HCT116 (cell line): ENCODE results near the gene PATZ1. TPM values are rescaled to one million over a fixed set of nuclear protein-coding genes. Genes with fewer than 3 reads are reported as not detected.

ENCODE experiments used
- ATAC-seq: fragments of 200-7000 bp; cut with Tn5 transposase; 2 replicates; pipeline ENCODE4 v1.9.1; 2020; ENCODE audit warnings: mild to moderate bottlenecking, moderate library complexity
- BruUV-seq: library from RNA; stranded (reverse); fragments of 400-500 nt; replicated peaks from 2 replicates; lab custom pipeline; 2021; lab: Mats Ljungman, UMichigan
- CTCF ChIA-PET: fragments of 300-600 bp; sonication (Branson Sonifier 250); formaldehyde crosslinking; loops from one replicate; lab custom pipeline; 2021; ENCODE audit warnings: antibody characterized with exemption; lab: Charles Lee
- POLR2A ChIA-PET: fragments of 300-600, 350-600 bp; sonication (Branson Sonifier 250); formaldehyde crosslinking; loops from one replicate; lab custom pipeline; 2021; ENCODE audit warnings: antibody characterized with exemption; lab: Charles Lee
- RAD21 ChIA-PET, 2 experiments: fragments of 300-600 bp; sonication (Branson Sonifier 250); formaldehyde crosslinking; loops; one replicate each; lab custom pipeline; 2023; ENCODE audit warnings: low total read pairs in 2 of 2; ENCODE audit not compliant: uncharacterized antibody in 2 of 2, unreplicated experiment in 2 of 2, low non-redundant PET in 1 of 2; lab: Charles Lee
- DNase-seq: peaks from one replicate; pipeline ENCODE4 v3.0.0-alpha.2; 2010; ENCODE audit warnings: low read depth, low spot score
- H2AFZ ChIP-seq: fragments of 200-600 bp; shearing (Covaris generic), sonication (generic); 2 replicates; pipeline ENCODE4 v1.6.1; 2017; ENCODE audit warnings: low read depth, mixed run types, mixed read lengths, antibody characterized with exemption, low read length; ENCODE audit not compliant: poor library complexity, severe bottlenecking
- H3K27ac ChIP-seq: 2 replicates; pipeline ENCODE4 v1.5.1; 2012; ENCODE audit warnings: low read depth, low read length
- H3K27me3 ChIP-seq: fragments of 200-600 bp; sonication (generic); 2 replicates; pipeline ENCODE4 v1.6.1; 2016; ENCODE audit warnings: mixed run types, low read length, mixed read lengths; ENCODE audit not compliant: insufficient read depth
- H3K36me3 ChIP-seq, 2 experiments: fragments of 200-500 bp in 1 of 2; fragments of 200-600 bp in 1 of 2; sonication (Bioruptor generic) in 1 of 2; sonication (generic) in 1 of 2; 2 replicates each; pipeline versions ENCODE4 v1.5.1 to v1.6.1; 2014 to 2016; ENCODE audit warnings: low read length in 2 of 2, inconsistent platforms in 1 of 2, mixed read lengths in 1 of 2, mixed run types in 1 of 2; ENCODE audit not compliant: insufficient read depth in 2 of 2, control insufficient read depth in 1 of 2
- H3K4me1 ChIP-seq, 2 experiments: fragments of 200-600 bp in 1 of 2; sonication (generic) in 1 of 2; 2 replicates each; pipeline versions ENCODE4 v1.5.1 to v1.6.1; 2012 to 2017; ENCODE audit warnings: low read length in 2 of 2, inconsistent platforms in 1 of 2, mild to moderate bottlenecking in 1 of 2, mixed read lengths in 1 of 2, mixed run types in 1 of 2, moderate library complexity in 1 of 2; ENCODE audit not compliant: insufficient read depth in 2 of 2, control insufficient read depth in 1 of 2
- H3K4me2 ChIP-seq: fragments of 200-600 bp; sonication (generic); 2 replicates; pipeline ENCODE4 v1.6.1; 2017; ENCODE audit warnings: mixed run types, low read length, mixed read lengths
- H3K4me3 ChIP-seq, 2 experiments: fragments of 200-600 bp in 1 of 2; sonication (generic) in 1 of 2; replicated peaks in 1 of 2; 2 replicates each; pipeline ENCODE4 v1.5.1; 2011 to 2016; ENCODE audit warnings: low read length in 2 of 2, control low read depth in 1 of 2, low read depth in 1 of 2, mild to moderate bottlenecking in 1 of 2, mixed read lengths in 1 of 2, mixed run types in 1 of 2
- H3K79me2 ChIP-seq: fragments of 200-600 bp; sonication (generic); 2 replicates; pipeline ENCODE4 v1.6.1; 2017; ENCODE audit warnings: mild to moderate bottlenecking, mixed run types, low read length, moderate library complexity, mixed read lengths; ENCODE audit not compliant: insufficient read depth
- H3K9ac ChIP-seq: fragments of 200-600 bp; sonication (generic); 2 replicates; pipeline ENCODE4 v1.6.1; 2016; ENCODE audit warnings: low read length, mixed read lengths
- H3K9me2 ChIP-seq: fragments of 200-600 bp; sonication (generic), shearing (Covaris generic); 2 replicates; pipeline ENCODE4 v1.6.1; 2017; ENCODE audit warnings: mixed run types, mild to moderate bottlenecking, moderate library complexity; ENCODE audit not compliant: insufficient read depth
- H3K9me3 ChIP-seq, 2 experiments: fragments of 200-500 bp in 1 of 2; fragments of 200-600 bp in 1 of 2; sonication (Bioruptor generic) in 1 of 2; sonication (generic) in 1 of 2; 2 replicates each; pipeline ENCODE4 v1.6.1; 2014 to 2017; ENCODE audit warnings: low read length in 2 of 2, mixed read lengths in 2 of 2, inconsistent platforms in 1 of 2, low read depth in 1 of 2, mild to moderate bottlenecking in 1 of 2, mixed run types in 1 of 2, moderate library complexity in 1 of 2; ENCODE audit not compliant: control insufficient read depth in 1 of 2, insufficient read depth in 1 of 2
- H4K20me1 ChIP-seq: fragments of 200-600 bp; sonication (generic), shearing (Covaris generic); 2 replicates; pipeline ENCODE4 v1.6.1; 2017; ENCODE audit warnings: mixed run types, mild to moderate bottlenecking, moderate library complexity; ENCODE audit not compliant: insufficient read depth
- POLR2A ChIP-seq: IDR thresholded peaks from 2 replicates; pipeline ENCODE4 v1.7.0; 2011; ENCODE audit warnings: borderline replicate concordance; ENCODE audit not compliant: insufficient read depth, insufficient read length; ENCODE audit errors: extremely low read depth
- POLR2AphosphoS5 ChIP-seq: IDR thresholded peaks from 2 replicates; pipeline ENCODE4 v1.6.1; 2011; ENCODE audit warnings: mild to moderate bottlenecking, low read depth, low read length, moderate library complexity
- SIN3A ChIP-seq: IDR thresholded peaks from 2 replicates; pipeline ENCODE4 v1.6.1; 2012; ENCODE audit warnings: low read depth
- YY1 ChIP-seq: IDR thresholded peaks from 2 replicates; pipeline ENCODE4 v1.6.1; 2011; ENCODE audit warnings: low read length, low read depth, moderate library complexity, mild to moderate bottlenecking; ENCODE audit not compliant: insufficient replicate concordance; ENCODE audit errors: extremely low read depth
- ZFX ChIP-seq: fragments of 450-650 bp; IDR thresholded peaks from 2 replicates; pipeline ENCODE4 v1.6.1; 2017
- ZNF274 ChIP-seq: fragments of 200-500 bp; sonication (Bioruptor generic); IDR thresholded peaks from 2 replicates; pipeline ENCODE4 v1.6.1; 2014; ENCODE audit warnings: mild to moderate bottlenecking, low read depth, low read length, inconsistent platforms
- intact Hi-C: fragments of 100-400 bp; cut with micrococcal nuclease; formaldehyde crosslinking; loops from 2 replicates; pipeline ENCODE4 v1.10.0; 2022
- total RNA-seq: library from RNA; stranded (reverse); gene quantifications from one replicate; pipeline ENCODE4 v1.2.1, GENCODE V29; 2021; ENCODE audit not compliant: unreplicated experiment
- TF ChIP-seq, protein P1 (sequence below): IDR thresholded peaks from 2 replicates; pipeline ENCODE4 v1.6.1; 2012; ENCODE audit warnings: low read depth
- TF ChIP-seq, protein P2 (sequence below): IDR thresholded peaks from 2 replicates; pipeline ENCODE4 v1.6.1; 2012

Gene PATZ1
- total RNA-seq, 1 experiment from 2014 or later, result 30.6 TPM

DNA sequence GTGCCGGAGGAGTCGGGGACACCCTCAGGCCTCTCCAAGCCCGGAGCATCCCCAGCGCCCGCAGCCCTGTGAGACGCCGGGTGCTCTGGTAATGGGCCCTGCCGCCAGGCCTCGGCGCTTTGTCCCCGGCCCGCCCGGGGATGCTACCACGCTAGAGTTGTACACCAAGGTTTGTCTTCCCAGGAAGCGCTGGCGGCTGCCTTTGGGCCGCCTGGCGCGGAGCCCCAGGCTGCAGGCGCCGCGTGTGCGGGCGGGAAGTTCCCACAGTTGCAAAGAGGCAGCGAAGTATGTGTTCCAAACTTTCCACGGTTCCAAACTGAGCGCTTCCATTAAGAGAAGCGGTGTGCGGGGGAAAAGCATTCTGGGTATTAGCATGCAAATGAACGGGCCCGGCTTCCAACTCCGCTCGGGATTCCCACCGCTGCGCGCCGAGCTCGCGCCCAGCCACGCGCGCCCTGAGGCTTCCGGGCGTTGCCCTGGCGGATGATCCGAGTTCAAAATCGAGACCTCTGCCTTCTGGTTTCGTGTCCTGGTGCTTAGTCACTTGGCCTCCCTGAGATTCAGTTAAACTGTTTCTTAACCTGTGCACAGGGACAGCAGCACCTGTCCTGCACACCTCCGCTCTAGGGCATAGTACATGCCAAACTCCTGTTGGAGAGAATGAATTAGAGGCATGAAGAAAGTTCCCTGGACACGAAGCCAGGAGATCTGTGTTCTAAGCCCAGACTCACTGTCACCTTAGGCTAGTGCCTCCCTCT, 1.3 kb upstream of the PATZ1 start:
- no peaks in the 10 kb centered on the region for H3K27me3 ChIP-seq
- no TSS peak for BruUV-seq
- H2AFZ ChIP-seq, result peak overlapping the region; percentile 19
- no peaks in the 10 kb centered on the region for H3K9me2 ChIP-seq
- H3K4me2 ChIP-seq, result peak overlapping the region; percentile 93
- intact Hi-C loops, result loop anchor here (2.0 to 10.0 kb wide), 2 partner anchors 51 to 287 kb away; partner anchors contain the start of gene DRG1
- TF ChIP-seq POLR2AphosphoS5 (peak; percentile 68), POLR2A (peak; percentile 75), YY1 (peak; percentile 56), ZNF274 (no peak), ZFX (peak; percentile 98), SIN3A (peak; percentile 30; the same call in 1 of the 2 replicates)
- TF ChIP-seq, protein P1, sequence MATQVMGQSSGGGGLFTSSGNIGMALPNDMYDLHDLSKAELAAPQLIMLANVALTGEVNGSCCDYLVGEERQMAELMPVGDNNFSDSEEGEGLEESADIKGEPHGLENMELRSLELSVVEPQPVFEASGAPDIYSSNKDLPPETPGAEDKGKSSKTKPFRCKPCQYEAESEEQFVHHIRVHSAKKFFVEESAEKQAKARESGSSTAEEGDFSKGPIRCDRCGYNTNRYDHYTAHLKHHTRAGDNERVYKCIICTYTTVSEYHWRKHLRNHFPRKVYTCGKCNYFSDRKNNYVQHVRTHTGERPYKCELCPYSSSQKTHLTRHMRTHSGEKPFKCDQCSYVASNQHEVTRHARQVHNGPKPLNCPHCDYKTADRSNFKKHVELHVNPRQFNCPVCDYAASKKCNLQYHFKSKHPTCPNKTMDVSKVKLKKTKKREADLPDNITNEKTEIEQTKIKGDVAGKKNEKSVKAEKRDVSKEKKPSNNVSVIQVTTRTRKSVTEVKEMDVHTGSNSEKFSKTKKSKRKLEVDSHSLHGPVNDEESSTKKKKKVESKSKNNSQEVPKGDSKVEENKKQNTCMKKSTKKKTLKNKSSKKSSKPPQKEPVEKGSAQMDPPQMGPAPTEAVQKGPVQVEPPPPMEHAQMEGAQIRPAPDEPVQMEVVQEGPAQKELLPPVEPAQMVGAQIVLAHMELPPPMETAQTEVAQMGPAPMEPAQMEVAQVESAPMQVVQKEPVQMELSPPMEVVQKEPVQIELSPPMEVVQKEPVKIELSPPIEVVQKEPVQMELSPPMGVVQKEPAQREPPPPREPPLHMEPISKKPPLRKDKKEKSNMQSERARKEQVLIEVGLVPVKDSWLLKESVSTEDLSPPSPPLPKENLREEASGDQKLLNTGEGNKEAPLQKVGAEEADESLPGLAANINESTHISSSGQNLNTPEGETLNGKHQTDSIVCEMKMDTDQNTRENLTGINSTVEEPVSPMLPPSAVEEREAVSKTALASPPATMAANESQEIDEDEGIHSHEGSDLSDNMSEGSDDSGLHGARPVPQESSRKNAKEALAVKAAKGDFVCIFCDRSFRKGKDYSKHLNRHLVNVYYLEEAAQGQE, result no peak
- TF ChIP-seq, protein P2, sequence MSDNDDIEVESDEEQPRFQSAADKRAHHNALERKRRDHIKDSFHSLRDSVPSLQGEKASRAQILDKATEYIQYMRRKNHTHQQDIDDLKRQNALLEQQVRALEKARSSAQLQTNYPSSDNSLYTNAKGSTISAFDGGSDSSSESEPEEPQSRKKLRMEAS, result peak; percentile 72
- ATAC-seq (peak; percentile 59), DNase-seq (peak; percentile 50)
- POLR2A ChIA-PET, result interaction anchor here (1.7 kb wide), 1 partner anchor 49 kb away, joined by 3 read pairs; no protein-coding TSS in a partner anchor
- H3K79me2 ChIP-seq, result peaks cover 32% of the 10 kb centered on the region
- peaks cover 25 to 47% of the 10 kb centered on the region in 2 experiments for H3K4me1 ChIP-seq
- peaks cover 0 to under 1% of the 10 kb centered on the region in 2 experiments; a peak in 1 of 4 replicates for H3K36me3 ChIP-seq
- H3K9me3 ChIP-seq, result no peaks in the 10 kb centered on the region
- peak overlapping the region; percentile 74 to 80 for H3K4me3 ChIP-seq
- RAD21 ChIA-PET, result no interaction called here
- CTCF ChIA-PET, result interaction anchor here (0.6 to 1.5 kb wide), 3 partner anchors 34 to 322 kb away, joined by 3 to 8 read pairs (median 3); no protein-coding TSS in a partner anchor
- H3K27ac ChIP-seq, result peak overlapping the region; percentile 89
- H3K9ac ChIP-seq, result peak overlapping the region; percentile 92
- no peaks in the 10 kb centered on the region for H4K20me1 ChIP-seq
